IMR-90 (cell line): ENCODE measurements around the gene TRIM44. TPM values are rescaled to one million over a fixed set of nuclear protein-coding genes. Genes with fewer than 3 reads are reported as not detected.

Source experiments
- ATAC-seq: fragments of 200-7000 bp; cut with Tn5 transposase; 2 replicates; pipeline ENCODE4 v1.9.1; 2020; ENCODE audit warnings: low read depth, mild to moderate bottlenecking, moderate library complexity
- BruUV-seq: library from RNA; stranded (reverse); fragments of 400-500 nt; replicated peaks from 2 replicates; lab custom pipeline; 2021; lab: Mats Ljungman, UMichigan
- CTCF ChIA-PET: fragments of 300-600 bp; formaldehyde crosslinking; extraction: SDS; loops from one replicate; lab custom pipeline; 2021; ENCODE audit warnings: antibody characterized with exemption; lab: Yijun Ruan, JAX
- POLR2A ChIA-PET: fragments of 300-600 bp; sonication (Branson Sonifier 250); formaldehyde crosslinking; loops from one replicate; lab custom pipeline; 2022; ENCODE audit warnings: antibody characterized with exemption; ENCODE audit not compliant: unreplicated experiment; lab: Charles Lee
- DNase-seq: peaks from one replicate; pipeline ENCODE4 v3.0.0; 2013
- H2AFZ ChIP-seq: replicated peaks from 2 replicates; pipeline ENCODE3; 2013; ENCODE audit warnings: low read length, mild to moderate bottlenecking; ENCODE audit not compliant: poor library complexity
- H2AK5ac ChIP-seq: 2 replicates; pipeline ENCODE4 v1.6.1; 2013; ENCODE audit warnings: low read depth, low read length, inconsistent platforms
- H2AK9ac ChIP-seq: replicated peaks from 2 replicates; pipeline ENCODE3; 2013; ENCODE audit warnings: mild to moderate bottlenecking, low read depth, low read length, moderate library complexity; ENCODE audit not compliant: poor library complexity
- H2BK120ac ChIP-seq: 2 replicates; pipeline ENCODE4 v1.6.1; 2013; ENCODE audit warnings: low read depth, low read length, inconsistent platforms
- H2BK15ac ChIP-seq: 3 replicates; pipeline ENCODE4 v1.6.1; 2013; ENCODE audit warnings: low read depth, low read length, inconsistent platforms
- H2BK20ac ChIP-seq: 2 replicates; pipeline ENCODE4 v1.6.1; 2013; ENCODE audit warnings: low read depth, mild to moderate bottlenecking, inconsistent platforms, low read length, moderate library complexity
- H2BK5ac ChIP-seq: 2 replicates; pipeline ENCODE4 v1.6.1; 2013; ENCODE audit warnings: mild to moderate bottlenecking, low read depth, low read length, inconsistent platforms; ENCODE audit not compliant: poor library complexity, severe bottlenecking
- H3K14ac ChIP-seq: replicated peaks from 2 replicates; pipeline ENCODE4 v1.6.1; 2013; ENCODE audit warnings: low read depth, low read length, inconsistent platforms
- H3K18ac ChIP-seq: 2 replicates; pipeline ENCODE4 v1.6.1; 2013; ENCODE audit warnings: low read depth, low read length, control low read depth
- H3K23ac ChIP-seq: 2 replicates; pipeline ENCODE4 v1.6.1; 2013; ENCODE audit warnings: low read depth, low read length, inconsistent platforms
- H3K27ac ChIP-seq: 2 replicates; pipeline ENCODE4 v1.5.1; 2013; ENCODE audit warnings: mild to moderate bottlenecking, control low read depth, low read length; ENCODE audit not compliant: insufficient read depth
- H3K27me3 ChIP-seq: 2 replicates; pipeline ENCODE4 v1.6.1; 2013; ENCODE audit warnings: low read length; ENCODE audit not compliant: control insufficient read depth, insufficient read depth
- H3K36me3 ChIP-seq: 2 replicates; pipeline ENCODE4 v1.6.1; 2013; ENCODE audit warnings: low read length, mixed read lengths; ENCODE audit not compliant: control insufficient read depth, insufficient read depth
- H3K4ac ChIP-seq: 2 replicates; pipeline ENCODE4 v1.6.1; 2013; ENCODE audit warnings: low read depth, low read length, inconsistent platforms
- H3K4me1 ChIP-seq: 2 replicates; pipeline ENCODE4 v1.6.1; 2013; ENCODE audit warnings: low read length, mixed read lengths; ENCODE audit not compliant: control insufficient read depth, insufficient read depth
- H3K4me2 ChIP-seq: 2 replicates; pipeline ENCODE4 v1.6.1; 2013; ENCODE audit warnings: low read depth, mild to moderate bottlenecking, control low read depth, low read length, moderate library complexity
- H3K4me3 ChIP-seq: 2 replicates; pipeline ENCODE4 v1.5.1; 2013; ENCODE audit warnings: low read depth, mild to moderate bottlenecking, control low read depth, low read length, moderate library complexity; ENCODE audit not compliant: insufficient read depth
- H3K56ac ChIP-seq: 2 replicates; pipeline ENCODE4 v1.6.1; 2013; ENCODE audit warnings: low read length, inconsistent platforms; ENCODE audit not compliant: insufficient read depth; ENCODE audit errors: extremely low read depth
- H3K79me1 ChIP-seq, 2 experiments: 2 replicates each; pipeline ENCODE4 v1.6.1; 2013; ENCODE audit warnings: low read length in 2 of 2, inconsistent platforms in 1 of 2, low read depth in 1 of 2
- H3K9ac ChIP-seq: 2 replicates; pipeline ENCODE4 v1.6.1; 2013; ENCODE audit warnings: low read depth, low read length, control low read depth
- H3K9me1 ChIP-seq: 2 replicates; pipeline ENCODE4 v1.6.1; 2013; ENCODE audit warnings: low read length, inconsistent platforms; ENCODE audit not compliant: insufficient read depth
- H3K9me3 ChIP-seq: 2 replicates; pipeline ENCODE4 v1.6.1; 2013; ENCODE audit warnings: low read length; ENCODE audit not compliant: control insufficient read depth, insufficient read depth
- H4K20me1 ChIP-seq: 2 replicates; pipeline ENCODE4 v1.6.1; 2013; ENCODE audit warnings: low read length, inconsistent platforms; ENCODE audit not compliant: insufficient read depth
- H4K5ac ChIP-seq: 2 replicates; pipeline ENCODE4 v1.6.1; 2013; ENCODE audit warnings: mild to moderate bottlenecking, low read depth, low read length, control low read depth
- H4K8ac ChIP-seq, 2 experiments: 2 replicates each; pipeline ENCODE4 v1.6.1; 2013; ENCODE audit warnings: low read depth in 2 of 2, low read length in 2 of 2, control low read depth in 1 of 2, inconsistent platforms in 1 of 2
- H4K91ac ChIP-seq: 2 replicates; pipeline ENCODE4 v1.6.1; 2013; ENCODE audit warnings: low read depth, low read length, inconsistent platforms; ENCODE audit not compliant: insufficient read depth
- BHLHE40 ChIP-seq: fragments of 150-350 bp; IDR thresholded peaks from 2 replicates; pipeline ENCODE4 v1.6.1; 2016; ENCODE audit warnings: mild to moderate bottlenecking, low read depth, low read length
- CEBPB ChIP-seq: IDR thresholded peaks from 2 replicates; pipeline ENCODE4 v1.6.1; 2012; ENCODE audit warnings: low read depth, low read length, improper control_type of control experiment
- CHD1 ChIP-seq: IDR thresholded peaks from 2 replicates; pipeline ENCODE4 v1.6.1; 2012; ENCODE audit warnings: low read depth, low read length, improper control_type of control experiment
- ELK1 ChIP-seq: fragments of 150-350 bp; IDR thresholded peaks from 2 replicates; pipeline ENCODE4 v1.6.1; 2016; ENCODE audit warnings: low read depth, mild to moderate bottlenecking, low read length, moderate library complexity, borderline replicate concordance
- FOS ChIP-seq: fragments of 150-350 bp; IDR thresholded peaks from 2 replicates; pipeline ENCODE4 v1.6.1; 2016; ENCODE audit warnings: low read depth, low read length
- MAFK ChIP-seq: IDR thresholded peaks from 2 replicates; pipeline ENCODE4 v1.6.1; 2012; ENCODE audit warnings: low read depth, low read length, improper control_type of control experiment
- MAZ ChIP-seq: IDR thresholded peaks from 2 replicates; pipeline ENCODE4 v1.6.1; 2012; ENCODE audit warnings: low read depth, mild to moderate bottlenecking, low read length, improper control_type of control experiment, moderate library complexity, borderline replicate concordance
- NFE2L2 ChIP-seq: fragments of 150-350 bp; IDR thresholded peaks from 2 replicates; pipeline ENCODE4 v1.6.1; 2016; ENCODE audit warnings: low read depth, mild to moderate bottlenecking, low read length
- RFX5 ChIP-seq: IDR thresholded peaks from 2 replicates; pipeline ENCODE4 v1.8.0; 2012; ENCODE audit warnings: low read depth, mild to moderate bottlenecking, low read length, moderate library complexity
- WGBS, 2 experiments: methylation state at CpG; one replicate each; pipeline versions ENCODE4 v1.1.5 to v1.1.7; 2013; ENCODE audit warnings: missing lambda C conversion rate in 2 of 2; ENCODE audit not compliant: insufficient read length in 1 of 2; ENCODE audit errors: extremely low coverage in 2 of 2; 5-methylcytosine and 5-hydroxymethylcytosine counted together
- dilution Hi-C: fragments of 300-500 bp; cut with HindIII; formaldehyde crosslinking; loops from one replicate; pipeline ENCODE4 v1.14.3; 2018; ENCODE audit warnings: low sequenced_read_pairs; ENCODE audit not compliant: unreplicated experiment
- in situ Hi-C: fragments of 300-500 bp; cut with MboI; formaldehyde crosslinking; loops from 3 replicates; pipeline ENCODE4 v1.14.3; 2019; ENCODE audit warnings: low sequenced_read_pairs, inconsistent platforms, mixed read lengths
- intact Hi-C: fragments of 100-400 bp; cut with micrococcal nuclease; formaldehyde crosslinking; loops from 2 replicates; pipeline ENCODE4 v1.10.0; 2022
- polyA plus RNA-seq, 3 experiments: library from polyadenylated mRNA; depleted of rRNA; stranded (reverse); fragments of >200 nt; gene quantifications; 2 replicates each; pipeline ENCODE4 v1.2.3, GENCODE V29; 2012; ENCODE audit warnings: low replicate concordance in 1 of 3
- total RNA-seq: library from RNA; depleted of rRNA; stranded (reverse); fragments of >200 nt; gene quantifications from 2 replicates; pipeline ENCODE4 v1.2.3, GENCODE V29; 2012
- TF ChIP-seq, protein P1 (sequence below): fragments of 150-350 bp; IDR thresholded peaks from 2 replicates; pipeline ENCODE4 v1.6.1; 2017; ENCODE audit warnings: mild to moderate bottlenecking, antibody characterized with exemption, low read length, low read depth

Gene TRIM44
- total and polyA plus RNA-seq, 2 of the 4 experiments (the other 2 are of a cell fraction): 50.7 to 104 TPM

DNA sequence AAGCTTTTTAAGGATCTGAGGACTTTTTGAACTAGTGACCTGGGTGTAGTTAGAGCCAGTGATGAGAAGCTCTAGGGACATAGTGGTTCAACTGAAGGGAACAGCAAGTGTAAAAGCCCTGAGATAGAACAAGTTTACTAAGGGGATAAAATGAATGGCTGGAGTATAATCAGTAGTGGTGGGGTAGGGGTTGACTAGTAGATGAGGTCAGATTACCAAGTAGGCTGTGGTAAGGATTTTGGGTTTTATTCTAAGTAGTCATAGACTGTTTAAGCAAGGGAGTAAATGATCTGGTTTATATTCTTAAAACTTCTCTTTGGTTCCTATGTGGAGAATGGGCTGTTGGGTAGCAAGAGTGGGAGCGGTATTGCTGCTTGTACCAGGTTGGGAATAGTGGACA lies 15.3 kb downstream of the TRIM44 start:
- no peak overlapping the region for H3K14ac ChIP-seq
- H4K5ac ChIP-seq: no peak overlapping the region
- H3K9me3 ChIP-seq: no peaks in the 10 kb centered on the region
- no peak overlapping the region for H3K18ac ChIP-seq
- ChIA-PET POLR2A (no interaction called here), CTCF (no interaction called here)
- H2AK9ac ChIP-seq: no peak overlapping the region
- no peak overlapping the region for H2BK20ac ChIP-seq
- dilution Hi-C loops: no loop called here
- in situ Hi-C loops: no loop called here
- no peaks in the 10 kb centered on the region for H3K27me3 ChIP-seq
- no peak overlapping the region for H3K23ac ChIP-seq
- no peak overlapping the region for H2BK120ac ChIP-seq
- no peak overlapping the region for H2AFZ ChIP-seq
- H3K56ac ChIP-seq: no peak overlapping the region
- no peak overlapping the region for H3K9ac ChIP-seq
- H3K4me2 ChIP-seq: no peak overlapping the region
- peak; percentile 7 for DNase-seq
- no peak overlapping the region for H2BK15ac ChIP-seq
- H2BK5ac ChIP-seq: no peak overlapping the region
- H3K27ac ChIP-seq: no peak overlapping the region
- no peak overlapping the region for H4K91ac ChIP-seq
- ATAC-seq: no peak
- WGBS, 2 experiments: 100% methylated on average over 1 of the region's 1 CpG; no CpG with 5 or more reads in 1 of the 2 experiments
- H3K4me3 ChIP-seq: no peak overlapping the region
- peaks cover 64% of the 10 kb centered on the region for H4K20me1 ChIP-seq
- H3K9me1 ChIP-seq: peaks cover 3% of the 10 kb centered on the region; the same call in 1 of the 2 replicates
- peaks cover 5% of the 10 kb centered on the region for H3K4me1 ChIP-seq
- BruUV-seq: no TSS peak
- H3K4ac ChIP-seq: no peak overlapping the region
- no peak overlapping the region for H2AK5ac ChIP-seq
- H3K79me1 ChIP-seq: peaks cover 44 to 81% of the 10 kb centered on the region in 2 experiments
- no peak overlapping the region for H4K8ac ChIP-seq
- no peaks in the 10 kb centered on the region for H3K36me3 ChIP-seq
- TF ChIP-seq NFE2L2 (no peak), CEBPB (no peak), RFX5 (no peak), MAZ (no peak), BHLHE40 (no peak), MAFK (no peak), ELK1 (no peak), FOS (no peak), CHD1 (no peak)
- TF ChIP-seq, protein P1, sequence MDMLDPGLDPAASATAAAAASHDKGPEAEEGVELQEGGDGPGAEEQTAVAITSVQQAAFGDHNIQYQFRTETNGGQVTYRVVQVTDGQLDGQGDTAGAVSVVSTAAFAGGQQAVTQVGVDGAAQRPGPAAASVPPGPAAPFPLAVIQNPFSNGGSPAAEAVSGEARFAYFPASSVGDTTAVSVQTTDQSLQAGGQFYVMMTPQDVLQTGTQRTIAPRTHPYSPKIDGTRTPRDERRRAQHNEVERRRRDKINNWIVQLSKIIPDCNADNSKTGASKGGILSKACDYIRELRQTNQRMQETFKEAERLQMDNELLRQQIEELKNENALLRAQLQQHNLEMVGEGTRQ: no peak
- intact Hi-C loops: loop anchor here (5.0 kb wide), 1 partner anchor 56 kb away; no protein-coding TSS in a partner anchor
